HuH-7 (cell line): Measurements from ENCODE around the gene HS6ST1.
"Not testable (repeated sequence)": the region's sequence is repeated elsewhere in the genome, so short reads cannot be mapped to it uniquely, and the experiment has no call there.

Source experiments
- DNase-seq: peaks from one replicate; pipeline ENCODE4 v3.0.0; 2011; ENCODE audit warnings: low spot score

HS6ST1 gene

GRCh38 chr2:128321784-128322714 lies 3.4 kb upstream of the HS6ST1 start:
- peak; percentile 85 for DNase-seq

GRCh38 chr2:128320906-128321771 lies 2.5 kb upstream of the HS6ST1 start:
- DNase-seq: no peak

GRCh38 chr2:128320192-128320905 lies 1.7 kb upstream of the HS6ST1 start:
- no peak for DNase-seq

- DNase-seq: no peak
These were observed 1.0 kb upstream of the HS6ST1 start for GRCh38 chr2:128319631-128320191.

- not testable (repeated sequence) for DNase-seq
These were observed 423 bp downstream of the HS6ST1 start for GRCh38 chr2:128318245-128318644.

GRCh38 chr2:128317899-128318225 lies 806 bp downstream of the HS6ST1 start:
- DNase-seq: not testable (repeated sequence)

- peak; percentile 37 for DNase-seq
These were observed 1.3 kb downstream of the HS6ST1 start for GRCh38 chr2:128317181-128317898.

- no peak for DNase-seq
These were observed 1.9 kb downstream of the HS6ST1 start for GRCh38 chr2:128316777-128317180.

GRCh38 chr2:128315829-128316776 lies 2.6 kb downstream of the HS6ST1 start:
- no peak for DNase-seq

GRCh38 chr2:128315122-128315828 lies 3.4 kb downstream of the HS6ST1 start:
- no peak for DNase-seq

GRCh38 chr2:128314348-128315121 lies 4.1 kb downstream of the HS6ST1 start:
- no peak for DNase-seq

- DNase-seq: no peak
These were observed 4.7 kb downstream of the HS6ST1 start for GRCh38 chr2:128313931-128314347.

GRCh38 chr2:128313091-128313836 lies 5.4 kb downstream of the HS6ST1 start:
- DNase-seq: peak; percentile 63

GRCh38 chr2:128312411-128312810 lies 6.3 kb downstream of the HS6ST1 start:
- DNase-seq: no peak

GRCh38 chr2:128311755-128312341 lies 6.8 kb downstream of the HS6ST1 start:
- DNase-seq: no peak

GRCh38 chr2:128311216-128311754 lies 7.4 kb downstream of the HS6ST1 start:
- DNase-seq: no peak

GRCh38 chr2:128310761-128311160 lies 7.9 kb downstream of the HS6ST1 start:
- DNase-seq: no peak
